Measurements from ENCODE around the gene EXD1.

GRCh38 chr15:41230650-41231421 lies at the start of gene EXD1, which contains the start of gene CHP1:
- TF ChIP-seq CTCF (IDR thresholded peaks at IDR 0.05; ENCODE audit: low read depth, low read length, missing input control) (peak; percentile 75), HNF4A (conservative IDR thresholded peaks at IDR 0.05) (peak; percentile 57 to 68), REST (IDR thresholded peaks at IDR 0.05) (peak; percentile 91), MAX (IDR thresholded peaks at IDR 0.05) (peak; percentile 99), EGR1 (IDR thresholded peaks at IDR 0.05; ENCODE audit: low read depth in 2 of 2) (peak; percentile 69 to 91), RAD21 (IDR thresholded peaks at IDR 0.05) (peak in 1 of 2 donors; percentile 34), GABPA (IDR thresholded peaks at IDR 0.05 in 1 of 2, conservative IDR thresholded peaks at IDR 0.05 in 1 of 2) (peak; percentile 23 to 80), JUND (IDR thresholded peaks at IDR 0.05) (peak; percentile 84 to 90), SP1 (IDR thresholded peaks at IDR 0.05) (peak; percentile 83), YY1 (IDR thresholded peaks at IDR 0.05) (peak; percentile 80)

All from liver (tissue), 3 donors.